Testis (tissue), 3 donors: ENCODE data around the gene MAST4. TPM values are rescaled to one million over a fixed set of nuclear protein-coding genes. Genes with fewer than 3 reads are reported as not detected.

Source experiments
- DNase-seq: peaks from one replicate; pipeline ENCODE4 v3.0.0-alpha.2; 2019
- H3K27ac ChIP-seq, 2 donors: fragments of 200-600 bp; sonication (generic); one replicate each; pipeline ENCODE4 v1.5.1; 2019
- H3K27me3 ChIP-seq: fragments of 200-600 bp; sonication (generic); one replicate; pipeline ENCODE4 v1.5.1; 2019
- H3K36me3 ChIP-seq: fragments of 200-600 bp; sonication (generic); one replicate; pipeline ENCODE4 v1.5.1; 2017; ENCODE audit warnings: low read depth; ENCODE audit errors: missing control alignments
- H3K4me1 ChIP-seq: fragments of 200-600 bp; sonication (generic); one replicate; pipeline ENCODE4 v1.5.1; 2019
- H3K4me3 ChIP-seq, 2 donors: fragments of 200-600 bp; sonication (generic); one replicate each; pipeline ENCODE4 v1.5.1; 2017 to 2019
- H3K9me3 ChIP-seq: fragments of 200-600 bp; sonication (generic); one replicate; pipeline ENCODE4 v1.5.1; 2017
- CTCF ChIP-seq, 3 experiments: fragments of 450-650 bp in 2 of 3; fragments of 200-600 bp in 1 of 3; sonication (generic) in 1 of 3; IDR thresholded peaks; one replicate each; pipeline ENCODE4 v1.5.1; 2016 to 2019; ENCODE audit warnings: antibody characterized with exemption in 3 of 3, mild to moderate bottlenecking in 2 of 3, moderate library complexity in 1 of 3
- POLR2A ChIP-seq: fragments of 450-650 bp; IDR thresholded peaks from one replicate; pipeline ENCODE4 v1.6.1; 2017; ENCODE audit warnings: antibody characterized with exemption, mild to moderate bottlenecking, moderate library complexity
- WGBS, 2 donors: methylation state at CpG; one replicate each; pipeline ENCODE4 v1.1.5; 2018; 5-methylcytosine and 5-hydroxymethylcytosine counted together
- intact Hi-C: fragments of 100-400 bp; cut with DNase I; formaldehyde crosslinking; loops from one replicate; pipeline ENCODE4 v1.15.1; 2023; ENCODE audit warnings: low total_unique reads
- polyA plus RNA-seq: library from polyadenylated mRNA; stranded (reverse); fragments of 350-450 nt; fragmentation: Illumina TruSeq; extraction: RNeasy Lipid Tissue Mini Kit (QIAGEN cat#74804); gene quantifications from one replicate; pipeline ENCODE4 v1.2.3, GENCODE V29; 2014; ENCODE audit warnings: low read depth, low replicate concordance; ENCODE audit not compliant: insufficient read depth
- total RNA-seq, 2 donors: library from RNA; depleted of rRNA; stranded (reverse); fragments of >200 nt; gene quantifications; one replicate each; pipeline ENCODE4 v1.2.3, GENCODE V29; 2016

MAST4 gene
- total and polyA plus RNA-seq, 3 donors from 2014 or later: 27.2 to 56.4 (median 51.4) TPM

DNA sequence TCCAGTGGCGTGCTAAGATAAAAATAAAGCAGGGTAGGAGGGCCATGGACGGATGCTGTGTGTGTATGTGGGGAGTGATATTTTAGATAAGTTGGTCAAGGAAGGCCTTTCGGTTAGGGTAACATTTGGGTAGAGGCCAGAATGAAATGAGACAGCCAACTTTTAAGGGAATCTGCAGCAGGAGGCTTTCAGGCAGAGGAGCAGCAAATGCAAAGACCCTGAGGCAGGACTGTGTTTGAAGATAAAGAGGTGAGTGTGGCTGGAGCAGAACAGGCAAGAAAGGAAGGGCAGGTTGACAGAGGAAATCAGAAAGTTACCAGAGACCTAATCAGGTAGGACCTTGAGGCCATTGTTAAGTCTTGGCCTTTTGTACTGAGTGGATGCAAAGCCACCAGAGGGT, 106.2 kb downstream of the MAST4 start:
- Histone ChIP-seq H3K27me3 (no peaks in the 10 kb centered on the region), H3K4me1 (no peaks in the 10 kb centered on the region), H3K9me3 (no peaks in the 10 kb centered on the region), H3K27ac (no peak overlapping the region), H3K36me3 (no peaks in the 10 kb centered on the region), H3K4me3 (no peak overlapping the region)
- TF ChIP-seq POLR2A (no peak), CTCF (IDR thresholded peaks at IDR 0.05) (no peak)
- DNase-seq: no peak
- intact Hi-C loops: no loop called here
- WGBS, 2 donors: 66 to 94% methylated on average over 3 of the region's 3 CpGs

DNA sequence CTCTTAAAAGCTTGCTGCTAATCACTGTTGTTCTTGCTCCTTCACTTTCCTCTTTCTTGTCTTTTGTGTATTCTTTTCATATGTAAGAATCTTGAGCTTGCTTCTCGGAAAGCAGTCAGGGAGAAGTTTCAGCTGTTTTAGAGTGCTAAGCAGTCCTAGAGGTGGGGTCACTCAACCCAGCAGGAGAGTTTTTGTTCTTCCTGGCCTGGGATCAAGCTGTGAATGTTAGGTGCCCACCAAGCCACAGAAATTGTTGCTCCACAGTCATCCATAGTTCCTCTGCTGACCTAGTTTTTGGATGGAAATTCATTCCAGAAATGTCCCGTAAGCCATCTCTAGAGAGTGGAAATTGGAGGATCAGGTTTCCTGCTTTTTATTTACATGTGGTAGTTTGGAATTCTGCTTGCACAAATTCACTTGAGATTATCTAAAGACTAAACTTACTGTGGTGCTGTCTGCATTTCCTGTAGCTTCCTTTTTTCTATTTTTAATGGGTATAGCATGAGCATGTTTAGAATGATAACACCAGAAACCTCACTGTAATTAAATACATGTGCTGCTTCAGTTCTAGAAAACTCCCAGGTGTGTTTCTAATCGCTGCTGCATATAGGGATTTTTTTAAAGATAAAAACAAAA, 108.7 kb downstream of the MAST4 start:
- no peaks in the 10 kb centered on the region for H3K36me3 ChIP-seq
- intact Hi-C loops: no loop called here
- no peaks in the 10 kb centered on the region for H3K9me3 ChIP-seq
- TF ChIP-seq POLR2A: no peak
- TF ChIP-seq CTCF (IDR thresholded peaks at IDR 0.05): no peak
- H3K4me1 ChIP-seq: no peaks in the 10 kb centered on the region
- no peak for DNase-seq
- 40 to 45% methylated on average over 3 of the region's 3 CpGs for WGBS, 2 donors
- no peaks in the 10 kb centered on the region for H3K27me3 ChIP-seq
- no peak overlapping the region for H3K4me3 ChIP-seq
- no peak overlapping the region for H3K27ac ChIP-seq

- no peaks in the 10 kb centered on the region for H3K36me3 ChIP-seq
- intact Hi-C loops: no loop called here
- no peak for TF ChIP-seq POLR2A
- TF ChIP-seq CTCF (IDR thresholded peaks at IDR 0.05): no peak
- H3K9me3 ChIP-seq: no peaks in the 10 kb centered on the region
- H3K27me3 ChIP-seq: no peaks in the 10 kb centered on the region
- H3K27ac ChIP-seq: no peak overlapping the region
- WGBS, 2 donors: 48 to 56% methylated on average over 1 of the region's 1 CpG
- no peak for DNase-seq
- H3K4me3 ChIP-seq: no peak overlapping the region
- no peaks in the 10 kb centered on the region for H3K4me1 ChIP-seq
Observed at GRCh38 chr5:66708368-66708767, 112.2 kb downstream of the MAST4 start.

DNA sequence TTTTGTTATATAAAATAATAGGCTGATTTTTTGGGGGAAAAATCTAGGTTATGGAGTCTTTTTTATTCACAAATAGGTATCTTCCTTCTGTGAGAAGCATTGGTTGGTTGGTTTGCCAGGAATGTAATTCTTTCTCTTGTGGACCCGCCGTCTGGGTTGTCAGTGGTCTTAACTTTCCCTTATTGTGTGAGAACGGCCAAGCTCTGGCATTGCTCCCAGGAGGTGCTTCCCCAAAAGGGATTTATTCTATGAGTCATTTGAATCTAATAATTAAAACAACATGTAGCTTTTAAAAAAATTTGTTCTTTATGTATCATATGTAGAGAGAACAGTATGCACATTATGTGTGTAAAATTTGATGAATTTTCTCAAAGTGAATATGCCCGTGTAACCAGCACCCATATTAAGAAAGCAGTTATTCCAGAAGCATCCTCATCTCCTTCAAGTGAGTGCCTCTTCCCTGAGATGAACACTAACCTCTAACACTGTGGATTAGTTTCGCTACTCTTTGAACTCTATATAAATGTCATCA, 114.4 kb downstream of the MAST4 start:
- no peak for TF ChIP-seq POLR2A
- no peak for TF ChIP-seq CTCF (IDR thresholded peaks at IDR 0.05)
- no peak overlapping the region for H3K4me3 ChIP-seq
- no peaks in the 10 kb centered on the region for H3K4me1 ChIP-seq
- intact Hi-C loops: no loop called here
- peak; percentile 37 for DNase-seq
- no peaks in the 10 kb centered on the region for H3K27me3 ChIP-seq
- H3K27ac ChIP-seq: no peak overlapping the region
- H3K36me3 ChIP-seq: no peaks in the 10 kb centered on the region
- no peaks in the 10 kb centered on the region for H3K9me3 ChIP-seq
- 78 to 82% methylated on average over 5 of the region's 5 CpGs for WGBS, 2 donors

DNA sequence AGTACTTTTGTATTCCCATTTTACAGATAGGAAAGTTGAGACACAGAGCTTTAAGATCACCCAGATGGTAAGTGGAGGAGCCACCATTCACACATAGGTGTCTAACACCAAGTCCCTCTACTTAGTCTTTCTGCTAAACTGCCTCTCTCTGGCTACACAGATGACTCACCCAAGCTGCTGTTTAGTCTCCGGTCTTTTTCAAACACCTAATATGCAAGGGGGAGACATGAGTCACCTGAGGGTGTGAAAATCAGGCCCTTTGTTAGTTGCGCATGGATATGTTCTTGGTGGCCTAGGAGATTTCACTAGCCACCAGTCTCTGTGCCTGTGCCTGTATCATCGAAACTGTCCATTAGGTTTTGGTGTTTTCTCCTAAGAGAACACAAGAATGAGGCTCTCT, 117.8 kb downstream of the MAST4 start:
- no peak for DNase-seq
- Histone ChIP-seq H3K27me3 (no peaks in the 10 kb centered on the region), H3K4me3 (no peak overlapping the region), H3K9me3 (no peaks in the 10 kb centered on the region), H3K4me1 (no peaks in the 10 kb centered on the region), H3K36me3 (no peaks in the 10 kb centered on the region), H3K27ac (no peak overlapping the region)
- TF ChIP-seq POLR2A (no peak), CTCF (IDR thresholded peaks at IDR 0.05) (no peak)
- intact Hi-C loops: no loop called here
- WGBS, 2 donors: 92 to 97% methylated on average over 3 of the region's 3 CpGs
